HCT116 (cell line): ENCODE data around the gene OSBPL5. TPM values are rescaled to one million over a fixed set of nuclear protein-coding genes. Genes with fewer than 3 reads are reported as not detected.

ENCODE experiments used
- ATAC-seq: fragments of 200-7000 bp; cut with Tn5 transposase; 2 replicates; pipeline ENCODE4 v1.9.1; 2020; ENCODE audit warnings: mild to moderate bottlenecking, moderate library complexity
- BruUV-seq: library from RNA; stranded (reverse); fragments of 400-500 nt; replicated peaks from 2 replicates; lab custom pipeline; 2021; lab: Mats Ljungman, UMichigan
- CTCF ChIA-PET: fragments of 300-600 bp; sonication (Branson Sonifier 250); formaldehyde crosslinking; loops from one replicate; lab custom pipeline; 2021; ENCODE audit warnings: antibody characterized with exemption; lab: Charles Lee
- POLR2A ChIA-PET: fragments of 300-600, 350-600 bp; sonication (Branson Sonifier 250); formaldehyde crosslinking; loops from one replicate; lab custom pipeline; 2021; ENCODE audit warnings: antibody characterized with exemption; lab: Charles Lee
- RAD21 ChIA-PET, 2 experiments: fragments of 300-600 bp; sonication (Branson Sonifier 250); formaldehyde crosslinking; loops; one replicate each; lab custom pipeline; 2023; ENCODE audit warnings: low total read pairs in 2 of 2; ENCODE audit not compliant: uncharacterized antibody in 2 of 2, unreplicated experiment in 2 of 2, low non-redundant PET in 1 of 2; lab: Charles Lee
- DNase-seq: peaks from one replicate; pipeline ENCODE4 v3.0.0-alpha.2; 2010; ENCODE audit warnings: low read depth, low spot score
- H2AFZ ChIP-seq: fragments of 200-600 bp; shearing (Covaris generic), sonication (generic); 2 replicates; pipeline ENCODE4 v1.6.1; 2017; ENCODE audit warnings: low read depth, mixed run types, mixed read lengths, antibody characterized with exemption, low read length; ENCODE audit not compliant: poor library complexity, severe bottlenecking
- H3K27ac ChIP-seq: 2 replicates; pipeline ENCODE4 v1.5.1; 2012; ENCODE audit warnings: low read depth, low read length
- H3K27me3 ChIP-seq: fragments of 200-600 bp; sonication (generic); 2 replicates; pipeline ENCODE4 v1.6.1; 2016; ENCODE audit warnings: mixed run types, low read length, mixed read lengths; ENCODE audit not compliant: insufficient read depth
- H3K36me3 ChIP-seq, 2 experiments: fragments of 200-500 bp in 1 of 2; fragments of 200-600 bp in 1 of 2; sonication (Bioruptor generic) in 1 of 2; sonication (generic) in 1 of 2; 2 replicates each; pipeline versions ENCODE4 v1.5.1 to v1.6.1; 2014 to 2016; ENCODE audit warnings: low read length in 2 of 2, inconsistent platforms in 1 of 2, mixed read lengths in 1 of 2, mixed run types in 1 of 2; ENCODE audit not compliant: insufficient read depth in 2 of 2, control insufficient read depth in 1 of 2
- H3K4me1 ChIP-seq, 2 experiments: fragments of 200-600 bp in 1 of 2; sonication (generic) in 1 of 2; 2 replicates each; pipeline versions ENCODE4 v1.5.1 to v1.6.1; 2012 to 2017; ENCODE audit warnings: low read length in 2 of 2, inconsistent platforms in 1 of 2, mild to moderate bottlenecking in 1 of 2, mixed read lengths in 1 of 2, mixed run types in 1 of 2, moderate library complexity in 1 of 2; ENCODE audit not compliant: insufficient read depth in 2 of 2, control insufficient read depth in 1 of 2
- H3K4me2 ChIP-seq: fragments of 200-600 bp; sonication (generic); 2 replicates; pipeline ENCODE4 v1.6.1; 2017; ENCODE audit warnings: mixed run types, low read length, mixed read lengths
- H3K4me3 ChIP-seq, 2 experiments: fragments of 200-600 bp in 1 of 2; sonication (generic) in 1 of 2; replicated peaks in 1 of 2; 2 replicates each; pipeline ENCODE4 v1.5.1; 2011 to 2016; ENCODE audit warnings: low read length in 2 of 2, control low read depth in 1 of 2, low read depth in 1 of 2, mild to moderate bottlenecking in 1 of 2, mixed read lengths in 1 of 2, mixed run types in 1 of 2
- H3K79me2 ChIP-seq: fragments of 200-600 bp; sonication (generic); 2 replicates; pipeline ENCODE4 v1.6.1; 2017; ENCODE audit warnings: mild to moderate bottlenecking, mixed run types, low read length, moderate library complexity, mixed read lengths; ENCODE audit not compliant: insufficient read depth
- H3K9ac ChIP-seq: fragments of 200-600 bp; sonication (generic); 2 replicates; pipeline ENCODE4 v1.6.1; 2016; ENCODE audit warnings: low read length, mixed read lengths
- H3K9me2 ChIP-seq: fragments of 200-600 bp; sonication (generic), shearing (Covaris generic); 2 replicates; pipeline ENCODE4 v1.6.1; 2017; ENCODE audit warnings: mixed run types, mild to moderate bottlenecking, moderate library complexity; ENCODE audit not compliant: insufficient read depth
- H3K9me3 ChIP-seq, 2 experiments: fragments of 200-500 bp in 1 of 2; fragments of 200-600 bp in 1 of 2; sonication (Bioruptor generic) in 1 of 2; sonication (generic) in 1 of 2; 2 replicates each; pipeline ENCODE4 v1.6.1; 2014 to 2017; ENCODE audit warnings: low read length in 2 of 2, mixed read lengths in 2 of 2, inconsistent platforms in 1 of 2, low read depth in 1 of 2, mild to moderate bottlenecking in 1 of 2, mixed run types in 1 of 2, moderate library complexity in 1 of 2; ENCODE audit not compliant: control insufficient read depth in 1 of 2, insufficient read depth in 1 of 2
- H4K20me1 ChIP-seq: fragments of 200-600 bp; sonication (generic), shearing (Covaris generic); 2 replicates; pipeline ENCODE4 v1.6.1; 2017; ENCODE audit warnings: mixed run types, mild to moderate bottlenecking, moderate library complexity; ENCODE audit not compliant: insufficient read depth
- ATF3 ChIP-seq: IDR thresholded peaks from 2 replicates; pipeline ENCODE4 v1.6.1; 2012
- CEBPB ChIP-seq: IDR thresholded peaks from 2 replicates; pipeline ENCODE4 v1.6.1; 2012; ENCODE audit warnings: low read depth
- EGR1 ChIP-seq: IDR thresholded peaks from 2 replicates; pipeline ENCODE4 v1.6.1; 2012; ENCODE audit warnings: low read depth
- ELF1 ChIP-seq: IDR thresholded peaks from 2 replicates; pipeline ENCODE4 v1.6.1; 2012; ENCODE audit warnings: low read depth, borderline replicate concordance
- MAX ChIP-seq: IDR thresholded peaks from 2 replicates; pipeline ENCODE4 v1.6.1; 2012
- POLR2A ChIP-seq: IDR thresholded peaks from 2 replicates; pipeline ENCODE4 v1.7.0; 2011; ENCODE audit warnings: borderline replicate concordance; ENCODE audit not compliant: insufficient read depth, insufficient read length; ENCODE audit errors: extremely low read depth
- RAD21 ChIP-seq: IDR thresholded peaks from 2 replicates; pipeline ENCODE4 v1.6.1; 2012; ENCODE audit warnings: low read depth, mild to moderate bottlenecking
- REST ChIP-seq: IDR thresholded peaks from 2 replicates; pipeline ENCODE4 v1.6.1; 2012; ENCODE audit warnings: low read depth
- SP1 ChIP-seq: IDR thresholded peaks from 2 replicates; pipeline ENCODE4 v1.6.1; 2012; ENCODE audit warnings: low read depth
- YY1 ChIP-seq: IDR thresholded peaks from 2 replicates; pipeline ENCODE4 v1.6.1; 2011; ENCODE audit warnings: low read length, low read depth, moderate library complexity, mild to moderate bottlenecking; ENCODE audit not compliant: insufficient replicate concordance; ENCODE audit errors: extremely low read depth
- ZBTB33 ChIP-seq: IDR thresholded peaks from 2 replicates; pipeline ENCODE4 v1.6.1; 2011; ENCODE audit warnings: mild to moderate bottlenecking, low read length, moderate library complexity; ENCODE audit not compliant: insufficient replicate concordance; ENCODE audit errors: extremely low read depth
- ZFX ChIP-seq: fragments of 450-650 bp; IDR thresholded peaks from 2 replicates; pipeline ENCODE4 v1.6.1; 2017
- ZNF274 ChIP-seq: fragments of 200-500 bp; sonication (Bioruptor generic); IDR thresholded peaks from 2 replicates; pipeline ENCODE4 v1.6.1; 2014; ENCODE audit warnings: mild to moderate bottlenecking, low read depth, low read length, inconsistent platforms
- intact Hi-C: fragments of 100-400 bp; cut with micrococcal nuclease; formaldehyde crosslinking; loops from 2 replicates; pipeline ENCODE4 v1.10.0; 2022
- total RNA-seq: library from RNA; stranded (reverse); gene quantifications from one replicate; pipeline ENCODE4 v1.2.1, GENCODE V29; 2021; ENCODE audit not compliant: unreplicated experiment

Gene OSBPL5
- total RNA-seq, 1 experiment from 2014 or later = 44.2 TPM

- no peak overlapping the region for H3K27ac ChIP-seq
- H3K4me2 ChIP-seq = no peak overlapping the region
- BruUV-seq = no TSS peak
- H3K36me3 ChIP-seq = no peaks in the 10 kb centered on the region
- H3K4me1 ChIP-seq = no peaks in the 10 kb centered on the region
- RAD21 ChIA-PET = no interaction called here
- DNase-seq (no peak), ATAC-seq (no peak)
- CTCF ChIA-PET = no interaction called here
- intact Hi-C loops = no loop called here
- H3K27me3 ChIP-seq = no peaks in the 10 kb centered on the region
- H2AFZ ChIP-seq = no peak overlapping the region
- POLR2A ChIA-PET = no interaction called here
- no peaks in the 10 kb centered on the region for H3K79me2 ChIP-seq
- H3K9ac ChIP-seq = no peak overlapping the region
- TF ChIP-seq YY1 (no peak), POLR2A (no peak)
- H3K9me3 ChIP-seq = no peaks in the 10 kb centered on the region
- H4K20me1 ChIP-seq = no peaks in the 10 kb centered on the region
- H3K4me3 ChIP-seq = no peak overlapping the region
- no peaks in the 10 kb centered on the region for H3K9me2 ChIP-seq
These were observed 18.4 kb upstream of the OSBPL5 start for GRCh38 chr11:3183523-3183922.

GRCh38 chr11:3182462-3182852 is 17.3 kb upstream of the OSBPL5 start:
- ChIA-PET POLR2A (no interaction called here), RAD21 (no interaction called here)
- no TSS peak for BruUV-seq

More at GRCh38 chr11:3182462-3182852, 17.3 kb upstream of the OSBPL5 start:
- Histone ChIP-seq H3K27me3 (no peaks in the 10 kb centered on the region), H3K4me1 (no peaks in the 10 kb centered on the region)
- intact Hi-C loops = no loop called here
- TF ChIP-seq ZFX = no peak
- no peak for TF ChIP-seq CEBPB
- TF ChIP-seq ZBTB33 = no peak
- no peak for TF ChIP-seq ZNF274
- no peak for TF ChIP-seq MAX
- no peak for TF ChIP-seq REST
- no peak for TF ChIP-seq ATF3
- no peak for TF ChIP-seq ELF1
- TF ChIP-seq EGR1 = no peak
- TF ChIP-seq RAD21 = no peak
- TF ChIP-seq SP1 = no peak
- TF ChIP-seq, all 23 proteins: peak for 0
- no peak overlapping the region for H3K9ac ChIP-seq
- ATAC-seq (no peak), DNase-seq (no peak)
- no peaks in the 10 kb centered on the region for H3K9me3 ChIP-seq
- no peak overlapping the region for H3K27ac ChIP-seq
- no peaks in the 10 kb centered on the region for H3K79me2 ChIP-seq
- H3K4me3 ChIP-seq = no peak overlapping the region
- no peaks in the 10 kb centered on the region for H4K20me1 ChIP-seq
- no peak overlapping the region for H2AFZ ChIP-seq
- CTCF ChIA-PET = no interaction called here
- no peaks in the 10 kb centered on the region for H3K9me2 ChIP-seq
- no peak overlapping the region for H3K4me2 ChIP-seq
- no peaks in the 10 kb centered on the region for H3K36me3 ChIP-seq
